Measurements from ENCODE around the gene ZSCAN5C.

The ZSCAN5C gene

DNA sequence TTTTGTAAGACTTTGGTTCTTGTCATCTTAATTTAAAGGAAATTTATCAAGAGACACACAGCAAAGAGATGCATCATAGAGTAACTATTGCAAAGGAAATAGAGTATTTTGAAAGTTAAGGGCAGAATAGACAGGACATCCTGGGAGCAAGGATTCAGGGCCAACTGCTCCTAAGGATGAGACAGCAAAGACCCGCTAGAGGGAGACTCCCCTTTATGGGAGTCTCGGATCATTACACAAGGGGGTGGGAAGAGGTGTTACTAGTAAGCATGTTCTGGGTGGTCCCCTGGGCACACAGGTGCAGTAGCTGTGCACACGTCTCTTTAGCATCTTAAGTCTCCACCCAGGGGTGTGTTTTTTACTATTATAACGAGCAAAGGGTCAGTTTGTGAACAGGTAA, 9.6 kb downstream of the ZSCAN5C start:
- TF ChIP-seq CTCF (conservative IDR thresholded peaks at IDR 0.05; ENCODE audit: low read length): no peak
- TF ChIP-seq EZH2phosphoT487 (IDR thresholded peaks at IDR 0.05; ENCODE audit: borderline replicate concordance): no peak
- Histone ChIP-seq H2AFZ (ENCODE audit: low read length) (no peak overlapping the region), H3K79me2 (ENCODE audit: insufficient read depth, low read length) (no peaks in the 10 kb centered on the region), H3K27me3 (ENCODE audit: insufficient read depth, low read length, poor library complexity, severe bottlenecking) (no peaks in the 10 kb centered on the region), H3K9ac (ENCODE audit: low read depth, low read length, poor library complexity, severe bottlenecking) (no peak overlapping the region), H3K9me3 (ENCODE audit: insufficient read depth, low read depth, low read length) (no peaks in the 10 kb centered on the region), H3K9me2 (replicated peaks; ENCODE audit: low read depth, low read length) (no peaks in the 10 kb centered on the region), H3K4me2 (ENCODE audit: low read depth, low read length, poor library complexity, severe bottlenecking) (no peak overlapping the region), H3K4me1 (ENCODE audit: insufficient read depth, low read length, poor library complexity, severe bottlenecking) (no peaks in the 10 kb centered on the region), H3F3A (ENCODE audit: low read depth) (no peaks in the 10 kb centered on the region), H3K4me3 (ENCODE audit: low read length, poor library complexity, severe bottlenecking) (no peak overlapping the region), H3K36me3 (ENCODE audit: insufficient read depth, low read length) (no peaks in the 10 kb centered on the region), H4K20me1 (ENCODE audit: insufficient read depth, low read length, poor library complexity, severe bottlenecking) (no peaks in the 10 kb centered on the region)

GRCh38 chr19:56217039-56217949, 15.2 kb downstream of the ZSCAN5C start:
- peaks cover 10% of the 10 kb centered on the region; the same call in 1 of the 2 replicates for H3K36me3 ChIP-seq (ENCODE audit: insufficient read depth, low read length)
- H3K79me2 ChIP-seq (ENCODE audit: insufficient read depth, low read length): no peaks in the 10 kb centered on the region
- no peak overlapping the region for H3K4me2 ChIP-seq (ENCODE audit: low read depth, low read length, poor library complexity, severe bottlenecking)
- no peaks in the 10 kb centered on the region for H3K9me2 ChIP-seq (replicated peaks; ENCODE audit: low read depth, low read length)
- H4K20me1 ChIP-seq (ENCODE audit: insufficient read depth, low read length, poor library complexity, severe bottlenecking): no peaks in the 10 kb centered on the region
- no peak overlapping the region for H2AFZ ChIP-seq (ENCODE audit: low read length)
- no peaks in the 10 kb centered on the region for H3F3A ChIP-seq (ENCODE audit: low read depth)
- peak overlapping the region; percentile 11 for H3K9ac ChIP-seq (ENCODE audit: low read depth, low read length, poor library complexity, severe bottlenecking)
- H3K27me3 ChIP-seq (ENCODE audit: insufficient read depth, low read length, poor library complexity, severe bottlenecking): no peaks in the 10 kb centered on the region
- H3K9me3 ChIP-seq (ENCODE audit: insufficient read depth, low read depth, low read length): no peaks in the 10 kb centered on the region
- no peaks in the 10 kb centered on the region for H3K4me1 ChIP-seq (ENCODE audit: insufficient read depth, low read length, poor library complexity, severe bottlenecking)
- TF ChIP-seq EZH2phosphoT487 (IDR thresholded peaks at IDR 0.05; ENCODE audit: borderline replicate concordance): no peak
- no peak for TF ChIP-seq CTCF (conservative IDR thresholded peaks at IDR 0.05; ENCODE audit: low read length)
- H3K4me3 ChIP-seq (ENCODE audit: low read length, poor library complexity, severe bottlenecking): no peak overlapping the region

DNA sequence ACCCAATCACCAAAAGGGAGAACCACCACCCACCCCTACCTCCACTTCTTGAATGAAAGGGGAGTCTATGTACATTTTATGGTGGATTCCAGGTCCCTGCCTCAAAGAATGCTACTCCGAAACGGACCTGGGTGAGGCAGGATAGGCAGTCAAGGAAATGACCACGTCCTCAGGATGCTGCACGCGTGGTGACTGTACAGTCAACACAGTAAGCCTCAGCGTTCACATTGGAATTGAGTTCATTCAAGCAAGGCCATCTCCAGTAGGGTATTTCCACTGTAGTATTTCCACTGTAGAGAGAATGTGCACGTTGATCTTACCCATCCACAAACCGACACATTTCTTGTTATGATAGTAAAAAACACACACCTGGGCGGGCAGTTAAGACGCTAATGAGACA, 16.9 kb downstream of the ZSCAN5C start:
- no peaks in the 10 kb centered on the region for H3F3A ChIP-seq (ENCODE audit: low read depth)
- no peak overlapping the region for H3K4me3 ChIP-seq (ENCODE audit: low read length, poor library complexity, severe bottlenecking)
- H4K20me1 ChIP-seq (ENCODE audit: insufficient read depth, low read length, poor library complexity, severe bottlenecking): no peaks in the 10 kb centered on the region
- H3K4me2 ChIP-seq (ENCODE audit: low read depth, low read length, poor library complexity, severe bottlenecking): no peak overlapping the region
- no peaks in the 10 kb centered on the region for H3K79me2 ChIP-seq (ENCODE audit: insufficient read depth, low read length)
- no peak for TF ChIP-seq CTCF (conservative IDR thresholded peaks at IDR 0.05; ENCODE audit: low read length)
- TF ChIP-seq EZH2phosphoT487 (IDR thresholded peaks at IDR 0.05; ENCODE audit: borderline replicate concordance): no peak
- no peak overlapping the region for H2AFZ ChIP-seq (ENCODE audit: low read length)
- H3K27me3 ChIP-seq (ENCODE audit: insufficient read depth, low read length, poor library complexity, severe bottlenecking): no peaks in the 10 kb centered on the region
- no peak overlapping the region for H3K9ac ChIP-seq (ENCODE audit: low read depth, low read length, poor library complexity, severe bottlenecking)
- H3K36me3 ChIP-seq (ENCODE audit: insufficient read depth, low read length): peaks cover 10% of the 10 kb centered on the region; the same call in 1 of the 2 replicates
- H3K9me2 ChIP-seq (replicated peaks; ENCODE audit: low read depth, low read length): no peaks in the 10 kb centered on the region
- no peaks in the 10 kb centered on the region for H3K4me1 ChIP-seq (ENCODE audit: insufficient read depth, low read length, poor library complexity, severe bottlenecking)
- H3K9me3 ChIP-seq (ENCODE audit: insufficient read depth, low read depth, low read length): no peaks in the 10 kb centered on the region
